ENCODE data around the gene RALGAPA2.

DNA sequence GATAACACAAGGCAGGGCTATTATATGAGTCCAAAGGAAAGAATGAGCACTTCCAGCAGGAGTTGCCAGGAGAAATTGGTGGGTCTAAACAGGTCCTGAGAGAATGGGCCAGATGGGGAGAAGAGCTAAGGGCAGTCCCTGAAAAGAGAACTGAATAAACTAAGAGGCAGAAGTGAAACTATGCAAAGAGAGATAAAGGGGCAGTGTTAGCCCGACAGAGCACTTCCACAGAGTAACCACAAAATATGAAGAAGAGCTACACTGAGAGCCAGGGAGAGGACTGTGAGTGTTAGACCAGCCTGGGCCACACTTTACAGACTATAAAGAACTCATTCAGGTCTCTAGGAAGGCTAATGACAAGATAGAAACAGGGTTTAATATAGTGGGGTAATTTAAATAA is 43.8 kb downstream of the RALGAPA2 start:
- TF ChIP-seq BHLHE40 (IDR thresholded peaks at IDR 0.05; ENCODE audit: borderline replicate concordance) (no peak), ARNT (IDR thresholded peaks at IDR 0.05) (no peak), L3MBTL2 (conservative IDR thresholded peaks at IDR 0.05) (no peak), FOXK2 (IDR thresholded peaks at IDR 0.05) (no peak), TARDBP (IDR thresholded peaks at IDR 0.05) (no peak), FOXM1 (IDR thresholded peaks at IDR 0.05; ENCODE audit: borderline replicate concordance) (no peak), SUZ12 (IDR thresholded peaks at IDR 0.05) (no peak), ZNF384 (IDR thresholded peaks at IDR 0.05) (no peak), SP1 (IDR thresholded peaks at IDR 0.05) (no peak), HDGF (IDR thresholded peaks at IDR 0.05; ENCODE audit: borderline replicate concordance) (no peak), FOXA1 (IDR thresholded peaks at IDR 0.05) (no peak), NFRKB (IDR thresholded peaks at IDR 0.05) (no peak)
- TF ChIP-seq, protein P1, sequence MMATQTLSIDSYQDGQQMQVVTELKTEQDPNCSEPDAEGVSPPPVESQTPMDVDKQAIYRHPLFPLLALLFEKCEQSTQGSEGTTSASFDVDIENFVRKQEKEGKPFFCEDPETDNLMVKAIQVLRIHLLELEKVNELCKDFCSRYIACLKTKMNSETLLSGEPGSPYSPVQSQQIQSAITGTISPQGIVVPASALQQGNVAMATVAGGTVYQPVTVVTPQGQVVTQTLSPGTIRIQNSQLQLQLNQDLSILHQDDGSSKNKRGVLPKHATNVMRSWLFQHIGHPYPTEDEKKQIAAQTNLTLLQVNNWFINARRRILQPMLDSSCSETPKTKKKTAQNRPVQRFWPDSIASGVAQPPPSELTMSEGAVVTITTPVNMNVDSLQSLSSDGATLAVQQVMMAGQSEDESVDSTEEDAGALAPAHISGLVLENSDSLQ (IDR thresholded peaks at IDR 0.05) = no peak
